ENCODE data around the gene CLIP4.

The CLIP4 gene

GRCh38 chr2:29191817-29192216, 76.6 kb downstream of the CLIP4 start:
- Histone ChIP-seq H3K27me3 (ENCODE audit: insufficient read depth, low read length, poor library complexity, severe bottlenecking) (no peaks in the 10 kb centered on the region), H3K79me2 (ENCODE audit: insufficient read depth, low read length) (no peaks in the 10 kb centered on the region), H3K4me3 (ENCODE audit: low read length, poor library complexity, severe bottlenecking) (no peak overlapping the region), H3F3A (ENCODE audit: low read depth) (no peaks in the 10 kb centered on the region), H2AFZ (ENCODE audit: low read length) (no peak overlapping the region), H3K36me3 (ENCODE audit: insufficient read depth, low read length) (no peaks in the 10 kb centered on the region), H3K9me3 (ENCODE audit: insufficient read depth, low read depth, low read length) (no peaks in the 10 kb centered on the region), H3K4me1 (ENCODE audit: insufficient read depth, low read length, poor library complexity, severe bottlenecking) (no peaks in the 10 kb centered on the region), H3K9me2 (replicated peaks; ENCODE audit: low read depth, low read length) (no peaks in the 10 kb centered on the region), H3K9ac (ENCODE audit: low read depth, low read length, poor library complexity, severe bottlenecking) (no peak overlapping the region), H3K4me2 (ENCODE audit: low read depth, low read length, poor library complexity, severe bottlenecking) (no peak overlapping the region), H4K20me1 (ENCODE audit: insufficient read depth, low read length, poor library complexity, severe bottlenecking) (no peaks in the 10 kb centered on the region)
- TF ChIP-seq EZH2phosphoT487 (IDR thresholded peaks at IDR 0.05; ENCODE audit: borderline replicate concordance) (no peak), CTCF (conservative IDR thresholded peaks at IDR 0.05; ENCODE audit: low read length) (no peak)

DNA sequence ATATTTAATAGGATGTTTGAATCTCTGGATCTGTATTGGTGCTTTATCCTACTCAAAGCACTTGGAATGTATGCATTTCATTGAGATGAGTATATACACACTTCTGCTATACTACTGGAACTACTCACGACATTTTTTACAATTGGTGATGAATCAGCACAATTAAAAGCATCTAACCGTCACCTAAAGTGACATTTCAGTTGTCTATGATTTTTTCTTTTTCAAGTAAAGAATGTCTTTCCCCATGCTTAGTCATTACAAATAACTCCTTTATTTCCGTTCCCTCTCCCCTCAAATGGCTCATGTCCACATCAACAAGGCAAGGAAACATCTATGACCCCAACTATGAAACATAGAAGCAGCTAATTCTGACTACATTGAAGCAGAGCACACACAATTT, 77.3 kb downstream of the CLIP4 start:
- no peaks in the 10 kb centered on the region for H3K9me3 ChIP-seq (ENCODE audit: insufficient read depth, low read depth, low read length)
- no peak overlapping the region for H3K4me2 ChIP-seq (ENCODE audit: low read depth, low read length, poor library complexity, severe bottlenecking)
- H4K20me1 ChIP-seq (ENCODE audit: insufficient read depth, low read length, poor library complexity, severe bottlenecking) = no peaks in the 10 kb centered on the region
- TF ChIP-seq CTCF (conservative IDR thresholded peaks at IDR 0.05; ENCODE audit: low read length) = no peak
- TF ChIP-seq EZH2phosphoT487 (IDR thresholded peaks at IDR 0.05; ENCODE audit: borderline replicate concordance) = no peak
- H2AFZ ChIP-seq (ENCODE audit: low read length) = no peak overlapping the region
- no peaks in the 10 kb centered on the region for H3K9me2 ChIP-seq (replicated peaks; ENCODE audit: low read depth, low read length)
- H3K27me3 ChIP-seq (ENCODE audit: insufficient read depth, low read length, poor library complexity, severe bottlenecking) = no peaks in the 10 kb centered on the region
- H3K79me2 ChIP-seq (ENCODE audit: insufficient read depth, low read length) = no peaks in the 10 kb centered on the region
- no peaks in the 10 kb centered on the region for H3K4me1 ChIP-seq (ENCODE audit: insufficient read depth, low read length, poor library complexity, severe bottlenecking)
- no peaks in the 10 kb centered on the region for H3K36me3 ChIP-seq (ENCODE audit: insufficient read depth, low read length)
- no peak overlapping the region for H3K4me3 ChIP-seq (ENCODE audit: low read length, poor library complexity, severe bottlenecking)
- no peaks in the 10 kb centered on the region for H3F3A ChIP-seq (ENCODE audit: low read depth)
- no peak overlapping the region for H3K9ac ChIP-seq (ENCODE audit: low read depth, low read length, poor library complexity, severe bottlenecking)

DNA sequence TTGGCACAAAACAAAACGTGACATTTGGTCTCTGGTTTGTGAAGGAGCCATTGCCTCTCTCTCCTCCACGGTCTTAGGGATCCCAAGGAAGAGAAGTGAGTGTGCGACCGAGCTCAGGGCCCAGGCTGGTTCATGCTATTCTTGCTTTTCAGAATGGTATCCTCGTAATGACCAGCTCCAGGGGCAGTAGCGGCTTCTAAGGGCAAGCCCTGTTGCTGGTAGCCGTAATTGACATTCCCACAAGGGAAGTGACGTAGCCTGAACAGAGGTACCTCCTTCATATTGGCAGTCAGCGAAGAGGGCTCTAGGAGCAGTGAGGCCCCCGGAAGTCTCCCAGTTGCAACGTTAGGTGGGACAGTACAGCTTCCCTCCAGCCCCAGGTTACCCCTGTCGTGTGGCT, 77.9 kb downstream of the CLIP4 start:
- no peaks in the 10 kb centered on the region for H3K79me2 ChIP-seq (ENCODE audit: insufficient read depth, low read length)
- H3F3A ChIP-seq (ENCODE audit: low read depth) = no peaks in the 10 kb centered on the region
- H3K36me3 ChIP-seq (ENCODE audit: insufficient read depth, low read length) = no peaks in the 10 kb centered on the region
- no peaks in the 10 kb centered on the region for H3K9me3 ChIP-seq (ENCODE audit: insufficient read depth, low read depth, low read length)
- H3K9me2 ChIP-seq (replicated peaks; ENCODE audit: low read depth, low read length) = no peaks in the 10 kb centered on the region
- H4K20me1 ChIP-seq (ENCODE audit: insufficient read depth, low read length, poor library complexity, severe bottlenecking) = no peaks in the 10 kb centered on the region
- H3K4me1 ChIP-seq (ENCODE audit: insufficient read depth, low read length, poor library complexity, severe bottlenecking) = no peaks in the 10 kb centered on the region
- no peaks in the 10 kb centered on the region for H3K27me3 ChIP-seq (ENCODE audit: insufficient read depth, low read length, poor library complexity, severe bottlenecking)
- no peak overlapping the region for H3K9ac ChIP-seq (ENCODE audit: low read depth, low read length, poor library complexity, severe bottlenecking)
- H2AFZ ChIP-seq (ENCODE audit: low read length) = no peak overlapping the region
- no peak overlapping the region for H3K4me3 ChIP-seq (ENCODE audit: low read length, poor library complexity, severe bottlenecking)
- H3K4me2 ChIP-seq (ENCODE audit: low read depth, low read length, poor library complexity, severe bottlenecking) = no peak overlapping the region
- TF ChIP-seq CTCF (conservative IDR thresholded peaks at IDR 0.05; ENCODE audit: low read length) (no peak), EZH2phosphoT487 (IDR thresholded peaks at IDR 0.05; ENCODE audit: borderline replicate concordance) (no peak)

All from Loucy (cell line).